GM23338 (cell line): Measurements from ENCODE around the gene ZNF485. TPM values are rescaled to one million over a fixed set of nuclear protein-coding genes. Genes with fewer than 3 reads are reported as not detected.
"Not testable (repeated sequence)": the region's sequence is repeated elsewhere in the genome, so short reads cannot be mapped to it uniquely, and the experiment has no call there.

ENCODE experiments used
- ATAC-seq: fragments of 200-7000 bp; cut with Tn5 transposase; 3 replicates; pipeline ENCODE4 v1.9.1; 2020
- DNase-seq: peaks from one replicate; pipeline ENCODE4 v3.0.0-alpha.2; 2015; ENCODE audit warnings: low spot score
- H2AFZ ChIP-seq: fragments of 200-600 bp; sonication (generic); 2 replicates; pipeline ENCODE4 v1.8.0; 2016; ENCODE audit warnings: antibody characterized with exemption, mild to moderate bottlenecking, moderate library complexity
- H3F3A ChIP-seq: fragments of 200-600 bp; sonication (generic); replicated peaks from 2 replicates; pipeline ENCODE4 v1.8.0; 2017; ENCODE audit warnings: antibody characterized with exemption, mixed run types, low read depth
- H3K27ac ChIP-seq: fragments of 200-600 bp; sonication (generic); 2 replicates; pipeline ENCODE4 v1.6.1; 2016; ENCODE audit warnings: low read depth
- H3K27me3 ChIP-seq: fragments of 200-600 bp; sonication (generic); 2 replicates; pipeline ENCODE4 v1.8.0; 2016; ENCODE audit warnings: mild to moderate bottlenecking, mixed run types, moderate library complexity; ENCODE audit not compliant: insufficient read depth
- H3K36me3 ChIP-seq: fragments of 200-600 bp; sonication (generic); 2 replicates; pipeline ENCODE4 v1.8.0; 2016; ENCODE audit warnings: mild to moderate bottlenecking; ENCODE audit not compliant: insufficient read depth
- H3K4me1 ChIP-seq: fragments of 200-600 bp; sonication (generic); 2 replicates; pipeline ENCODE4 v1.8.0; 2016; ENCODE audit warnings: mild to moderate bottlenecking, moderate library complexity; ENCODE audit not compliant: insufficient read depth
- H3K4me2 ChIP-seq: fragments of 200-600 bp; sonication (generic); 2 replicates; pipeline ENCODE4 v1.7.1; 2017; ENCODE audit warnings: mixed run types
- H3K4me3 ChIP-seq: fragments of 200-600 bp; sonication (generic); 2 replicates; pipeline ENCODE4 v1.6.1; 2016; ENCODE audit warnings: mixed run types
- H3K79me2 ChIP-seq: fragments of 200-600 bp; sonication (generic); replicated peaks from 2 replicates; pipeline ENCODE4 v1.8.0; 2017; ENCODE audit warnings: mild to moderate bottlenecking; ENCODE audit not compliant: insufficient read depth
- H3K9me2 ChIP-seq: fragments of 200-600 bp; sonication (generic); 2 replicates; pipeline ENCODE4 v1.8.0; 2017; ENCODE audit not compliant: insufficient read depth
- H4K20me1 ChIP-seq: fragments of 200-600 bp; sonication (generic); replicated peaks from 2 replicates; pipeline ENCODE4 v1.8.0; 2017; ENCODE audit warnings: mild to moderate bottlenecking; ENCODE audit not compliant: insufficient read depth
- H3K27ac Mint-ChIP-seq: 2 replicates; pipeline ENCODE4 v1.8.0; 2020; ENCODE audit warnings: inconsistent platforms, mild to moderate bottlenecking, moderate library complexity, mixed read lengths
- H3K27me3 Mint-ChIP-seq: 3 replicates; pipeline ENCODE4 v1.8.0; 2022; ENCODE audit warnings: low read depth, mild to moderate bottlenecking, moderate library complexity, mixed read lengths, inconsistent platforms; ENCODE audit not compliant: insufficient read depth, poor library complexity
- H3K36me3 Mint-ChIP-seq: 3 replicates; pipeline ENCODE4 v1.8.0; 2021; ENCODE audit warnings: low read depth, mild to moderate bottlenecking, inconsistent platforms, moderate library complexity, mixed read lengths
- H3K4me1 Mint-ChIP-seq: 3 replicates; pipeline ENCODE4 v1.8.0; 2020; ENCODE audit warnings: mild to moderate bottlenecking, inconsistent platforms, mixed read lengths
- H3K4me3 Mint-ChIP-seq: 3 replicates; pipeline ENCODE4 v1.8.0; 2021; ENCODE audit warnings: moderate library complexity, mild to moderate bottlenecking, inconsistent platforms, mixed read lengths
- H3K9me3 Mint-ChIP-seq: 3 replicates; pipeline ENCODE4 v1.8.0; 2020; ENCODE audit warnings: moderate library complexity, mild to moderate bottlenecking, inconsistent platforms, mixed read lengths
- EZH2 ChIP-seq: fragments of 200-600 bp; sonication (generic); IDR thresholded peaks from one replicate; pipeline ENCODE4 v1.8.0; 2017; ENCODE audit warnings: antibody characterized with exemption, mild to moderate bottlenecking, low read depth; ENCODE audit not compliant: unreplicated experiment
- EZH2phosphoT487 ChIP-seq: fragments of 200-600 bp; sonication (generic); IDR thresholded peaks from one replicate; pipeline ENCODE4 v1.8.1; 2018; ENCODE audit warnings: antibody characterized with exemption; ENCODE audit not compliant: unreplicated experiment
- JUNB ChIP-seq: IDR thresholded peaks from one replicate; pipeline ENCODE4 v1.6.1; 2016; ENCODE audit warnings: antibody characterized with exemption; ENCODE audit not compliant: unreplicated experiment
- NANOG ChIP-seq: IDR thresholded peaks from 2 replicates; pipeline ENCODE4 v1.6.1; 2016; ENCODE audit warnings: antibody characterized with exemption, borderline replicate concordance
- POLR2AphosphoS5 ChIP-seq: IDR thresholded peaks from 2 replicates; pipeline ENCODE4 v1.6.1; 2016; ENCODE audit warnings: antibody characterized with exemption, low read depth
- STAT1 ChIP-seq: IDR thresholded peaks from one replicate; pipeline ENCODE4 v1.6.1; 2016; ENCODE audit warnings: antibody characterized with exemption; ENCODE audit not compliant: unreplicated experiment
- ZNF114 ChIP-seq: fragments of 250-450 bp; sonication (Bioruptor Pico); IDR thresholded peaks from 2 replicates; pipeline ENCODE4 v1.5.0; 2020; ENCODE audit warnings: mild to moderate bottlenecking, moderate library complexity
- ZNF331 ChIP-seq: fragments of 250-450 bp; sonication (Bioruptor Pico); IDR thresholded peaks from 2 replicates; pipeline ENCODE4 v1.5.0; 2020; ENCODE audit warnings: low read depth, mild to moderate bottlenecking, moderate library complexity
- polyA plus RNA-seq: library from polyadenylated mRNA; unstranded; fragments of >200 nt; fragmentation: Nextera tagmentation; extraction: Ambion mirVana; gene quantifications from 2 replicates; pipeline ENCODE4 v1.2.1, GENCODE V29; 2016
- total RNA-seq: library from RNA; depleted of rRNA; stranded (reverse); fragments of >200 nt; shearing (Covaris generic); gene quantifications from 2 replicates; pipeline ENCODE4 v1.2.3, GENCODE V29; 2014
- TF ChIP-seq, protein P1 (sequence below), 2 experiments: fragments of 200-600 bp in 1 of 2; sonication (generic) in 1 of 2; conservative IDR thresholded peaks; 2 replicates each; pipeline versions ENCODE4 v1.5.1 to v1.6.1; 2016 to 2017; ENCODE audit warnings: antibody characterized with exemption in 2 of 2, low read depth in 2 of 2, mild to moderate bottlenecking in 2 of 2, moderate library complexity in 1 of 2
- TF ChIP-seq, protein P2 (sequence below): IDR thresholded peaks from 2 replicates; pipeline ENCODE4 v1.6.1; 2016; ENCODE audit warnings: antibody characterized with exemption

The ZNF485 gene
- total and polyA plus RNA-seq, 2 experiments from 2014 or later, result 5.7 to 7.8 TPM

GRCh38 chr10:43628956-43629355, 22.7 kb downstream of the ZNF485 start:
- Histone ChIP-seq H3K27me3 (no peaks in the 10 kb centered on the region), H3K79me2 (no peaks in the 10 kb centered on the region), H3K4me1 (no peaks in the 10 kb centered on the region), H3K4me2 (no peak overlapping the region), H3K36me3 (no peaks in the 10 kb centered on the region), H3K9me2 (peaks cover 17% of the 10 kb centered on the region), H3K27ac (no peak overlapping the region), H3F3A (no peaks in the 10 kb centered on the region), H4K20me1 (no peaks in the 10 kb centered on the region), H2AFZ (no peak overlapping the region), H3K4me3 (no peak overlapping the region)
- no peak overlapping the region for H3K27ac Mint-ChIP-seq
- ATAC-seq (no peak), DNase-seq (no peak)
- peaks cover 6% of the 10 kb centered on the region; the same call in 1 of the 3 replicates for H3K36me3 Mint-ChIP-seq
- H3K4me1 Mint-ChIP-seq, result no peaks in the 10 kb centered on the region
- TF ChIP-seq EZH2phosphoT487 (no peak), JUNB (no peak), EZH2 (no peak), POLR2AphosphoS5 (no peak), STAT1 (no peak), NANOG (no peak), ZNF114 (CRISPR knock-in tag) (no peak)
- TF ChIP-seq, protein P1, sequence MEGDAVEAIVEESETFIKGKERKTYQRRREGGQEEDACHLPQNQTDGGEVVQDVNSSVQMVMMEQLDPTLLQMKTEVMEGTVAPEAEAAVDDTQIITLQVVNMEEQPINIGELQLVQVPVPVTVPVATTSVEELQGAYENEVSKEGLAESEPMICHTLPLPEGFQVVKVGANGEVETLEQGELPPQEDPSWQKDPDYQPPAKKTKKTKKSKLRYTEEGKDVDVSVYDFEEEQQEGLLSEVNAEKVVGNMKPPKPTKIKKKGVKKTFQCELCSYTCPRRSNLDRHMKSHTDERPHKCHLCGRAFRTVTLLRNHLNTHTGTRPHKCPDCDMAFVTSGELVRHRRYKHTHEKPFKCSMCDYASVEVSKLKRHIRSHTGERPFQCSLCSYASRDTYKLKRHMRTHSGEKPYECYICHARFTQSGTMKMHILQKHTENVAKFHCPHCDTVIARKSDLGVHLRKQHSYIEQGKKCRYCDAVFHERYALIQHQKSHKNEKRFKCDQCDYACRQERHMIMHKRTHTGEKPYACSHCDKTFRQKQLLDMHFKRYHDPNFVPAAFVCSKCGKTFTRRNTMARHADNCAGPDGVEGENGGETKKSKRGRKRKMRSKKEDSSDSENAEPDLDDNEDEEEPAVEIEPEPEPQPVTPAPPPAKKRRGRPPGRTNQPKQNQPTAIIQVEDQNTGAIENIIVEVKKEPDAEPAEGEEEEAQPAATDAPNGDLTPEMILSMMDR (conservative IDR thresholded peaks at IDR 0.05; ENCODE audit: low read depth in 2 of 2), result no peak
- TF ChIP-seq, protein P2, sequence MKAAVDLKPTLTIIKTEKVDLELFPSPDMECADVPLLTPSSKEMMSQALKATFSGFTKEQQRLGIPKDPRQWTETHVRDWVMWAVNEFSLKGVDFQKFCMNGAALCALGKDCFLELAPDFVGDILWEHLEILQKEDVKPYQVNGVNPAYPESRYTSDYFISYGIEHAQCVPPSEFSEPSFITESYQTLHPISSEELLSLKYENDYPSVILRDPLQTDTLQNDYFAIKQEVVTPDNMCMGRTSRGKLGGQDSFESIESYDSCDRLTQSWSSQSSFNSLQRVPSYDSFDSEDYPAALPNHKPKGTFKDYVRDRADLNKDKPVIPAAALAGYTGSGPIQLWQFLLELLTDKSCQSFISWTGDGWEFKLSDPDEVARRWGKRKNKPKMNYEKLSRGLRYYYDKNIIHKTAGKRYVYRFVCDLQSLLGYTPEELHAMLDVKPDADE, result no peak
- H3K4me3 Mint-ChIP-seq, result no peak overlapping the region
- H3K9me3 Mint-ChIP-seq, result peaks cover 33% of the 10 kb centered on the region
- no peaks in the 10 kb centered on the region for H3K27me3 Mint-ChIP-seq

DNA sequence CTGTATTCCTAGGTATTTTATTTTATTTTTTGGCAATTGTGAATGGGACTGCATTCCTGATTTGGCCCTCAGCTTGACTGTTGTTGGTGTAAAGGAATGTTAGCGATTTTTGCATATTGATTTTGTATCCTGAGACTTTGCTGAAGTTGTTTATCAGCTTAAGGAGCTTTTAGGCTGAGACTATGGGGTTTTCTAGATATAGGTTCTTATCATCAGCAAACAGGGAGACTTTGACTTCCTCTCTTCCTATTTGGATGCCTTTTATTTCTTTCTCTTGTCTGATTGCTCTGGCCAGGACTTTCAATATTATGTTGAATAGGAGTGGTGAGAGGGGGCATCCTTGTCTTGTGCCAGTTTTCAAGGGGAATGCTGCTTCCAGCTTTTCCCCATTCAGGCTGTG, 29.6 kb downstream of the ZNF485 start:
- H3K9me2 ChIP-seq, H3K4me3 Mint-ChIP-seq, H3K36me3 ChIP-seq, H3K27ac ChIP-seq, H3K4me3 ChIP-seq, H3K27ac Mint-ChIP-seq, H3K79me2 ChIP-seq, H3K4me1 Mint-ChIP-seq, ATAC-seq, H3K27me3 ChIP-seq, H3F3A ChIP-seq, H3K27me3 Mint-ChIP-seq, H3K4me2 ChIP-seq, H3K36me3 Mint-ChIP-seq, H2AFZ ChIP-seq, DNase-seq, H3K4me1 ChIP-seq, H4K20me1 ChIP-seq: not testable (repeated sequence)
- H3K9me3 Mint-ChIP-seq, result peaks cover 57% of the 10 kb centered on the region

GRCh38 chr10:43640603-43641002, 34.4 kb downstream of the ZNF485 start:
- Mint-ChIP-seq H3K36me3 (peaks cover 43% of the 10 kb centered on the region), H3K4me1 (no peaks in the 10 kb centered on the region), H3K27ac (no peak overlapping the region), H3K27me3 (peaks cover 6% of the 10 kb centered on the region), H3K9me3 (peaks cover 69% of the 10 kb centered on the region), H3K4me3 (no peak overlapping the region)
- Histone ChIP-seq H3K4me3 (no peak overlapping the region), H2AFZ (no peak overlapping the region), H3K4me2 (no peak overlapping the region), H3F3A (no peaks in the 10 kb centered on the region), H3K4me1 (peaks cover 2% of the 10 kb centered on the region; the same call in 1 of the 2 replicates), H3K79me2 (no peaks in the 10 kb centered on the region), H3K27me3 (no peaks in the 10 kb centered on the region), H3K27ac (no peak overlapping the region), H3K9me2 (peaks cover 5% of the 10 kb centered on the region; the same call in 1 of the 2 replicates), H3K36me3 (peaks cover 34% of the 10 kb centered on the region), H4K20me1 (no peaks in the 10 kb centered on the region)
- no peak for ATAC-seq
- no peak for DNase-seq
- TF ChIP-seq POLR2AphosphoS5, result no peak
- TF ChIP-seq ZNF114 (CRISPR knock-in tag), result no peak
- TF ChIP-seq NANOG, result no peak
- TF ChIP-seq ZNF331 (CRISPR knock-in tag), result no peak
- TF ChIP-seq, protein P1 (conservative IDR thresholded peaks at IDR 0.05; ENCODE audit: low read depth in 2 of 2), result no peak
- no peak for TF ChIP-seq EZH2phosphoT487
